Fibroblast of the conjunctiva (primary cell): ENCODE data around the gene PDIA3.
A peak's percentile ranks its signal among the peaks of the same experiment; 100 is the strongest.
"Not testable (repeated sequence)": the region's sequence is repeated elsewhere in the genome, so short reads cannot be mapped to it uniquely, and the experiment has no call there.

Experiments used
- DNase-seq: peaks from one replicate; pipeline ENCODE4 v3.0.0-alpha.2; 2010; ENCODE audit warnings: low read depth

PDIA3 gene

GRCh38 chr15:43746245-43746902, at the start of gene PDIA3:
Gene PDIA3 (plus strand): TSS chr15:43746438. CDS start chr15:43746540, 102 bp downstream.
- DNase-seq = peak; percentile 63

GRCh38 chr15:43702174-43702573, 44.1 kb upstream of the PDIA3 start:
- no peak for DNase-seq

- no peak for DNase-seq
Measured at GRCh38 chr15:43702701-43703424, 43.4 kb upstream of the PDIA3 start.

- not testable (repeated sequence) for DNase-seq
Measured at GRCh38 chr15:43710431-43711131, 35.7 kb upstream of the PDIA3 start.

GRCh38 chr15:43723151-43723550, 23.1 kb upstream of the PDIA3 start:
- no peak for DNase-seq

GRCh38 chr15:43726306-43726705, 19.9 kb upstream of the PDIA3 start:
- DNase-seq = not testable (repeated sequence)

- not testable (repeated sequence) for DNase-seq
Measured at GRCh38 chr15:43728053-43728725, 18.0 kb upstream of the PDIA3 start.

GRCh38 chr15:43735416-43735815, 10.8 kb upstream of the PDIA3 start:
- no peak for DNase-seq

- not testable (repeated sequence) for DNase-seq
Measured at GRCh38 chr15:43746903-43747309, 668 bp downstream of the PDIA3 start.

GRCh38 chr15:43748376-43748775, 2.1 kb downstream of the PDIA3 start:
- DNase-seq = no peak

GRCh38 chr15:43749690-43750345, 3.6 kb downstream of the PDIA3 start:
- no peak for DNase-seq

GRCh38 chr15:43751885-43752284, 5.6 kb downstream of the PDIA3 start:
- DNase-seq = no peak

- DNase-seq = no peak
Measured at GRCh38 chr15:43762824-43763223, 16.6 kb downstream of the PDIA3 start.

GRCh38 chr15:43763819-43764446, 17.7 kb downstream of the PDIA3 start:
- no peak for DNase-seq

- DNase-seq = no peak
Measured at GRCh38 chr15:43769584-43770228, 23.5 kb downstream of the PDIA3 start.

GRCh38 chr15:43771816-43772215, 25.6 kb downstream of the PDIA3 start:
- DNase-seq = no peak

GRCh38 chr15:43772624-43773023, 26.4 kb downstream of the PDIA3 start:
- no peak for DNase-seq

GRCh38 chr15:43774062-43774461, 27.8 kb downstream of the PDIA3 start:
- DNase-seq = no peak

GRCh38 chr15:43775411-43775965, 29.2 kb downstream of the PDIA3 start:
- no peak for DNase-seq

GRCh38 chr15:43776101-43776717, 30.0 kb downstream of the PDIA3 start:
- DNase-seq = no peak
